Measurements from ENCODE around the gene INHBC. TPM values are rescaled to one million over a fixed set of nuclear protein-coding genes. Genes with fewer than 3 reads are reported as not detected.

INHBC gene
- polyA plus RNA-seq, 1 of the 3 experiments (the other 2 are of a cell fraction), result 0.08 TPM

GRCh38 chr12:57477710-57478681, 43.4 kb downstream of the INHBC start:
- H3K9me2 ChIP-seq, result no peaks in the 10 kb centered on the region
- ChIA-PET CTCF (interaction anchor here (0.7 to 4.8 kb wide), 3 partner anchors 15 to 33 kb away, joined by 3 to 67 read pairs (median 3); partner anchors contain the start of gene GLI1), POLR2A (no interaction called here)
- H3K27me3 ChIP-seq (ENCODE audit: insufficient read depth), result peaks cover 37% of the 10 kb centered on the region
- H3K9me3 ChIP-seq, result no peaks in the 10 kb centered on the region
- H3K79me2 ChIP-seq (ENCODE audit: insufficient read depth), result no peaks in the 10 kb centered on the region
- TF ChIP-seq MXI1 (IDR thresholded peaks at IDR 0.05; ENCODE audit: low read depth, low read length), result no peak
- H3K4me1 ChIP-seq (ENCODE audit: control insufficient read depth in 1 of 2, insufficient read depth in 2 of 2, low read depth in 1 of 2, low read length in 1 of 2), result peaks cover 0 to 10% of the 10 kb centered on the region in 2 experiments; a peak in 3 of 4 replicates
- WGBS (ENCODE audit: low lambda C conversion rate), result 82% methylated on average over 12 of the region's 12 CpGs
- H3K9ac ChIP-seq, result no peak overlapping the region
- no peaks in the 10 kb centered on the region for H3F3A ChIP-seq (replicated peaks; ENCODE audit: insufficient read depth)
- H3K4me2 ChIP-seq, result no peak overlapping the region
- H4K20me1 ChIP-seq (ENCODE audit: insufficient read depth), result no peaks in the 10 kb centered on the region
- H3K27ac ChIP-seq (ENCODE audit: low read depth in 2 of 2, low read length in 1 of 2), result no peak overlapping the region
- H3K36me3 ChIP-seq (replicated peaks in 1 of 2; ENCODE audit: control insufficient read depth in 1 of 2, insufficient read depth in 2 of 2, low read length in 1 of 2), result no peaks in the 10 kb centered on the region
- no peak for DNase-seq
- H3K4me3 ChIP-seq (ENCODE audit: low read depth in 2 of 2, low read length in 1 of 2), result no peak overlapping the region
- no peak overlapping the region for H2AFZ ChIP-seq (ENCODE audit: low read depth)

DNA sequence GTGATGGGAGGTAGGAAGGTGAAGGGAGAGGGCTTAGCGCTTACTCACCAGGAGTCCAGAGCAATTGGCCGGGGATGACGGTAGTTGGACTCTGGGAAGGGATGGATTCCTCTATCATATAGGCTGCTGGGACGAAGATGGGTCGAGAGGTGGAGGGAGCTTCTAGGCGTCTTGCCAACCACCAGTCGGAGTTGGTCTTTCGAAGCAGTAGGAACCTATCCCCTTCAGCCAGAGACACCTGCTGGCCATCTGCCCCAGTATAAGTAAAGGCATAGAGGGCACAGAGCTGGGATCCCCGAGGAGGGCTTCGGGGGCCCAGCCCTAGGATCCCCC, 44.4 kb downstream of the INHBC start:
- peaks cover 27% of the 10 kb centered on the region for H3K27me3 ChIP-seq (ENCODE audit: insufficient read depth)
- CTCF ChIA-PET, result interaction anchor here (1.4 to 1.5 kb wide), 2 partner anchors 15 to 80 kb away, joined by 4 read pairs; no protein-coding TSS in a partner anchor
- H3K79me2 ChIP-seq (ENCODE audit: insufficient read depth), result no peaks in the 10 kb centered on the region
- WGBS (ENCODE audit: low lambda C conversion rate), result 63% methylated on average over 10 of the region's 10 CpGs
- H3K36me3 ChIP-seq (replicated peaks in 1 of 2; ENCODE audit: control insufficient read depth in 1 of 2, insufficient read depth in 2 of 2, low read length in 1 of 2), result no peaks in the 10 kb centered on the region
- no peak overlapping the region for H3K9ac ChIP-seq
- POLR2A ChIA-PET, result no interaction called here
- H2AFZ ChIP-seq (ENCODE audit: low read depth), result no peak overlapping the region
- no peaks in the 10 kb centered on the region for H3K9me3 ChIP-seq
- no peak overlapping the region for H3K4me2 ChIP-seq
- TF ChIP-seq JUND (IDR thresholded peaks at IDR 0.05), result no peak
- TF ChIP-seq, protein P1, sequence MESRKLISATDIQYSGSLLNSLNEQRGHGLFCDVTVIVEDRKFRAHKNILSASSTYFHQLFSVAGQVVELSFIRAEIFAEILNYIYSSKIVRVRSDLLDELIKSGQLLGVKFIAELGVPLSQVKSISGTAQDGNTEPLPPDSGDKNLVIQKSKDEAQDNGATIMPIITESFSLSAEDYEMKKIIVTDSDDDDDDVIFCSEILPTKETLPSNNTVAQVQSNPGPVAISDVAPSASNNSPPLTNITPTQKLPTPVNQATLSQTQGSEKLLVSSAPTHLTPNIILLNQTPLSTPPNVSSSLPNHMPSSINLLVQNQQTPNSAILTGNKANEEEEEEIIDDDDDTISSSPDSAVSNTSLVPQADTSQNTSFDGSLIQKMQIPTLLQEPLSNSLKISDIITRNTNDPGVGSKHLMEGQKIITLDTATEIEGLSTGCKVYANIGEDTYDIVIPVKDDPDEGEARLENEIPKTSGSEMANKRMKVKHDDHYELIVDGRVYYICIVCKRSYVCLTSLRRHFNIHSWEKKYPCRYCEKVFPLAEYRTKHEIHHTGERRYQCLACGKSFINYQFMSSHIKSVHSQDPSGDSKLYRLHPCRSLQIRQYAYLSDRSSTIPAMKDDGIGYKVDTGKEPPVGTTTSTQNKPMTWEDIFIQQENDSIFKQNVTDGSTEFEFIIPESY (IDR thresholded peaks at IDR 0.05; ENCODE audit: borderline replicate concordance, low read depth), result no peak
- TF ChIP-seq, protein P2, sequence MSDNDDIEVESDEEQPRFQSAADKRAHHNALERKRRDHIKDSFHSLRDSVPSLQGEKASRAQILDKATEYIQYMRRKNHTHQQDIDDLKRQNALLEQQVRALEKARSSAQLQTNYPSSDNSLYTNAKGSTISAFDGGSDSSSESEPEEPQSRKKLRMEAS (IDR thresholded peaks at IDR 0.05; ENCODE audit: low read depth), result no peak
- no peak for TF ChIP-seq GATA2 (CRISPR knock-in tag; IDR thresholded peaks at IDR 0.05)
- no peak for TF ChIP-seq NRF1 (IDR thresholded peaks at IDR 0.05; ENCODE audit: low read depth, low read length)
- TF ChIP-seq RXRA (IDR thresholded peaks at IDR 0.05; ENCODE audit: borderline replicate concordance, low read depth), result no peak
- TF ChIP-seq EZH2phosphoT487 (IDR thresholded peaks at IDR 0.05; ENCODE audit: borderline replicate concordance, low read depth), result no peak
- no peak for TF ChIP-seq TEAD4 (IDR thresholded peaks at IDR 0.05; ENCODE audit: borderline replicate concordance, insufficient read depth)
- no peak for TF ChIP-seq IRF3 (IDR thresholded peaks at IDR 0.05; ENCODE audit: low read depth, low read length)
- TF ChIP-seq YY1 (IDR thresholded peaks at IDR 0.05; ENCODE audit: low read depth), result no peak
- no peak for TF ChIP-seq CTCF (IDR thresholded peaks at IDR 0.05)
- TF ChIP-seq USF2 (IDR thresholded peaks at IDR 0.05; ENCODE audit: borderline replicate concordance, low read depth, low read length), result no peak
- TF ChIP-seq FOXM1 (IDR thresholded peaks at IDR 0.05; ENCODE audit: low read depth), result no peak
- TF ChIP-seq RAD21 (IDR thresholded peaks at IDR 0.05; ENCODE audit: low read length), result no peak
- TF ChIP-seq SMC3 (IDR thresholded peaks at IDR 0.05; ENCODE audit: low read depth, low read length), result no peak
- TF ChIP-seq GABPA (IDR thresholded peaks at IDR 0.05; ENCODE audit: low read depth), result no peak
- no peak for TF ChIP-seq TCF12 (IDR thresholded peaks at IDR 0.05)
- H3K27ac ChIP-seq (ENCODE audit: low read depth in 2 of 2, low read length in 1 of 2), result no peak overlapping the region
- peaks cover 5% of the 10 kb centered on the region for H3F3A ChIP-seq (replicated peaks; ENCODE audit: insufficient read depth)
- DNase-seq, result no peak
- H3K4me1 ChIP-seq (ENCODE audit: control insufficient read depth in 1 of 2, insufficient read depth in 2 of 2, low read depth in 1 of 2, low read length in 1 of 2), result peaks cover 0 to 10% of the 10 kb centered on the region in 2 experiments; a peak in 3 of 4 replicates
- H3K4me3 ChIP-seq (ENCODE audit: low read depth in 2 of 2, low read length in 1 of 2), result no peak overlapping the region
- H4K20me1 ChIP-seq (ENCODE audit: insufficient read depth), result no peaks in the 10 kb centered on the region
- H3K9me2 ChIP-seq, result no peaks in the 10 kb centered on the region
